ENCODE data around the gene PSMA6.

DNA sequence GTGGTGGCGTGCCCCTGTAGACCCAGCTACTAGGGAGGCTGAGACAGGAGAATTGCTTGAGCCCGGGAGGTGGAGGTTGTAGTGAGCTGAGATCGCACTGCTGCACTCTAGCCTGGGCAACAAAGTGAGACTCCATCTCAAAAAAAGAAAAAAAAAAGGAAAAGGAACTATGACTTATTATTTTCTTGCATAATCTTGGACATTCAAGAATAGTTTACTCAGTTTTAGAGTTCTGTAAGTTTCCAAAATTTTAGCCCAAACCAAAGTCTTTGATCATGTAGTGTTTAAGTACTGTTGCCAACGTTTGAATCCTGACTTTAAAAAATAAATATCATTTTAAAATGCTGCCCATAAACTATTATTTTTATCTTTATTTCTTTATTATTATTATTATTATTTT, 6.2 kb downstream of the PSMA6 start:
- TF ChIP-seq, protein P1, sequence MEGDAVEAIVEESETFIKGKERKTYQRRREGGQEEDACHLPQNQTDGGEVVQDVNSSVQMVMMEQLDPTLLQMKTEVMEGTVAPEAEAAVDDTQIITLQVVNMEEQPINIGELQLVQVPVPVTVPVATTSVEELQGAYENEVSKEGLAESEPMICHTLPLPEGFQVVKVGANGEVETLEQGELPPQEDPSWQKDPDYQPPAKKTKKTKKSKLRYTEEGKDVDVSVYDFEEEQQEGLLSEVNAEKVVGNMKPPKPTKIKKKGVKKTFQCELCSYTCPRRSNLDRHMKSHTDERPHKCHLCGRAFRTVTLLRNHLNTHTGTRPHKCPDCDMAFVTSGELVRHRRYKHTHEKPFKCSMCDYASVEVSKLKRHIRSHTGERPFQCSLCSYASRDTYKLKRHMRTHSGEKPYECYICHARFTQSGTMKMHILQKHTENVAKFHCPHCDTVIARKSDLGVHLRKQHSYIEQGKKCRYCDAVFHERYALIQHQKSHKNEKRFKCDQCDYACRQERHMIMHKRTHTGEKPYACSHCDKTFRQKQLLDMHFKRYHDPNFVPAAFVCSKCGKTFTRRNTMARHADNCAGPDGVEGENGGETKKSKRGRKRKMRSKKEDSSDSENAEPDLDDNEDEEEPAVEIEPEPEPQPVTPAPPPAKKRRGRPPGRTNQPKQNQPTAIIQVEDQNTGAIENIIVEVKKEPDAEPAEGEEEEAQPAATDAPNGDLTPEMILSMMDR (conservative IDR thresholded peaks at IDR 0.05; ENCODE audit: low read depth, low read length): no peak
- TF ChIP-seq EZH2 (IDR thresholded peaks at IDR 0.05; ENCODE audit: borderline replicate concordance, low read depth, low read length, poor library complexity, severe bottlenecking): no peak
